Hepatocyte (in vitro differentiated cells): ENCODE results near the gene GPR35. TPM values are rescaled to one million over a fixed set of nuclear protein-coding genes. Genes with fewer than 3 reads are reported as not detected.

Experiments used
- DNase-seq: peaks from one replicate; pipeline ENCODE4 v3.0.0-alpha.2; 2016; ENCODE audit warnings: low spot score
- H2AFZ ChIP-seq: fragments of 200-600 bp; sonication (generic); 2 replicates; pipeline ENCODE4 v1.6.0; 2016; ENCODE audit warnings: antibody characterized with exemption, mild to moderate bottlenecking
- H3K27ac ChIP-seq: fragments of 200-600 bp; sonication (generic); 2 replicates; pipeline ENCODE4 v1.5.1; 2016; ENCODE audit warnings: mild to moderate bottlenecking
- H3K27me3 ChIP-seq: fragments of 200-600 bp; sonication (generic); 2 replicates; pipeline ENCODE4 v1.6.1; 2016
- H3K36me3 ChIP-seq: fragments of 200-600 bp; sonication (generic); replicated peaks from 2 replicates; pipeline ENCODE4 v1.5.1; 2016; ENCODE audit warnings: low read depth; ENCODE audit not compliant: insufficient read depth
- H3K4me1 ChIP-seq: fragments of 200-600 bp; sonication (generic); 2 replicates; pipeline ENCODE4 v1.5.1; 2016; ENCODE audit warnings: mild to moderate bottlenecking, moderate library complexity; ENCODE audit not compliant: insufficient read depth
- H3K4me2 ChIP-seq: fragments of 200-600 bp; sonication (generic); 2 replicates; pipeline ENCODE4 v1.6.0; 2016
- H3K4me3 ChIP-seq: fragments of 200-600 bp; sonication (generic); 2 replicates; pipeline ENCODE4 v1.5.1; 2016; ENCODE audit warnings: mild to moderate bottlenecking
- H3K79me2 ChIP-seq: fragments of 200-600 bp; sonication (generic); 2 replicates; pipeline ENCODE4 v1.6.0; 2017; ENCODE audit warnings: mild to moderate bottlenecking
- H3K9me2 ChIP-seq: fragments of 200-600 bp; sonication (generic); replicated peaks from 2 replicates; pipeline ENCODE4 v1.6.0; 2017; ENCODE audit warnings: mild to moderate bottlenecking; ENCODE audit not compliant: insufficient read depth
- H3K9me3 ChIP-seq: fragments of 200-600 bp; sonication (generic); 2 replicates; pipeline ENCODE4 v1.5.1; 2016; ENCODE audit warnings: low read depth, mild to moderate bottlenecking
- H4K20me1 ChIP-seq: fragments of 200-600 bp; sonication (generic); 2 replicates; pipeline ENCODE4 v1.6.0; 2016; ENCODE audit warnings: mild to moderate bottlenecking; ENCODE audit not compliant: insufficient read depth, poor library complexity, severe bottlenecking
- EZH2 ChIP-seq: fragments of 200-600 bp; sonication (generic); IDR thresholded peaks from 2 replicates; pipeline ENCODE4 v1.6.1; 2016; ENCODE audit warnings: antibody characterized with exemption, mild to moderate bottlenecking, borderline replicate concordance
- EZH2phosphoT487 ChIP-seq: fragments of 200-600 bp; sonication (generic); IDR thresholded peaks from one replicate; pipeline ENCODE4 v1.6.1; 2018; ENCODE audit warnings: antibody characterized with exemption, mild to moderate bottlenecking, low read depth, moderate library complexity; ENCODE audit not compliant: unreplicated experiment, severe bottlenecking
- WGBS: methylation state at CpG from one replicate; pipeline ENCODE4 v1.1.6; 2016; ENCODE audit warnings: low lambda C conversion rate; ENCODE audit errors: missing lambda C conversion rate; 5-methylcytosine and 5-hydroxymethylcytosine counted together
- polyA plus RNA-seq: library from polyadenylated mRNA; unstranded; fragments of >200 nt; fragmentation: Nextera tagmentation; extraction: Ambion mirVana; gene quantifications from 2 replicates; pipeline ENCODE4 v1.2.1, GENCODE V29; 2016
- total RNA-seq: library from RNA; depleted of rRNA; stranded (reverse); fragments of >200 nt; gene quantifications from 2 replicates; pipeline ENCODE4 v1.2.3, GENCODE V29; 2014
- TF ChIP-seq, protein P1 (sequence below): fragments of 200-600 bp; sonication (generic); IDR thresholded peaks from 2 replicates; pipeline ENCODE4 v1.5.1; 2016; ENCODE audit warnings: antibody characterized with exemption, mild to moderate bottlenecking; ENCODE audit not compliant: poor library complexity

GPR35 gene
- total and polyA plus RNA-seq, 2 experiments from 2014 or later = 10.5 to 14.7 TPM

DNA sequence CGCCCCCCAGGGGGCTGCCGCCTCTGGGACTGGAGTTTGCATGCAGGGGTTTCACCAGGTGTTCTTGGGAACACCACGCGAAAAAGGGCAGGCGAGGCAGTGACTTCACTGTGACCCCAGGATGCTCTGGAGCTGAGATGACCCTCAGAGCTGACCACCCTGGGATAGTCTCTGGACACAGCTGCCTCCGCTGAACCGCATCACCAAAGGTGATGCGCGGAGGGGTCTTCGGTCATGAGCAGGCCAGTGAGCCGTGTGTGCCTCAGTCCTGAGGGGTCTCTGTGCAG is 17.5 kb downstream of the GPR35 start:
- Histone ChIP-seq H2AFZ (no peak overlapping the region), H3K9me2 (no peaks in the 10 kb centered on the region), H3K4me3 (no peak overlapping the region), H3K9me3 (no peaks in the 10 kb centered on the region), H3K4me1 (no peaks in the 10 kb centered on the region), H3K4me2 (no peak overlapping the region), H3K27me3 (no peaks in the 10 kb centered on the region), H3K27ac (no peak overlapping the region), H3K79me2 (no peaks in the 10 kb centered on the region), H3K36me3 (no peaks in the 10 kb centered on the region), H4K20me1 (no peaks in the 10 kb centered on the region)
- DNase-seq = no peak
- WGBS = 98% methylated on average over 11 of the region's 11 CpGs
- TF ChIP-seq, protein P1, sequence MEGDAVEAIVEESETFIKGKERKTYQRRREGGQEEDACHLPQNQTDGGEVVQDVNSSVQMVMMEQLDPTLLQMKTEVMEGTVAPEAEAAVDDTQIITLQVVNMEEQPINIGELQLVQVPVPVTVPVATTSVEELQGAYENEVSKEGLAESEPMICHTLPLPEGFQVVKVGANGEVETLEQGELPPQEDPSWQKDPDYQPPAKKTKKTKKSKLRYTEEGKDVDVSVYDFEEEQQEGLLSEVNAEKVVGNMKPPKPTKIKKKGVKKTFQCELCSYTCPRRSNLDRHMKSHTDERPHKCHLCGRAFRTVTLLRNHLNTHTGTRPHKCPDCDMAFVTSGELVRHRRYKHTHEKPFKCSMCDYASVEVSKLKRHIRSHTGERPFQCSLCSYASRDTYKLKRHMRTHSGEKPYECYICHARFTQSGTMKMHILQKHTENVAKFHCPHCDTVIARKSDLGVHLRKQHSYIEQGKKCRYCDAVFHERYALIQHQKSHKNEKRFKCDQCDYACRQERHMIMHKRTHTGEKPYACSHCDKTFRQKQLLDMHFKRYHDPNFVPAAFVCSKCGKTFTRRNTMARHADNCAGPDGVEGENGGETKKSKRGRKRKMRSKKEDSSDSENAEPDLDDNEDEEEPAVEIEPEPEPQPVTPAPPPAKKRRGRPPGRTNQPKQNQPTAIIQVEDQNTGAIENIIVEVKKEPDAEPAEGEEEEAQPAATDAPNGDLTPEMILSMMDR = no peak
- TF ChIP-seq EZH2phosphoT487 (no peak), EZH2 (no peak)

DNA sequence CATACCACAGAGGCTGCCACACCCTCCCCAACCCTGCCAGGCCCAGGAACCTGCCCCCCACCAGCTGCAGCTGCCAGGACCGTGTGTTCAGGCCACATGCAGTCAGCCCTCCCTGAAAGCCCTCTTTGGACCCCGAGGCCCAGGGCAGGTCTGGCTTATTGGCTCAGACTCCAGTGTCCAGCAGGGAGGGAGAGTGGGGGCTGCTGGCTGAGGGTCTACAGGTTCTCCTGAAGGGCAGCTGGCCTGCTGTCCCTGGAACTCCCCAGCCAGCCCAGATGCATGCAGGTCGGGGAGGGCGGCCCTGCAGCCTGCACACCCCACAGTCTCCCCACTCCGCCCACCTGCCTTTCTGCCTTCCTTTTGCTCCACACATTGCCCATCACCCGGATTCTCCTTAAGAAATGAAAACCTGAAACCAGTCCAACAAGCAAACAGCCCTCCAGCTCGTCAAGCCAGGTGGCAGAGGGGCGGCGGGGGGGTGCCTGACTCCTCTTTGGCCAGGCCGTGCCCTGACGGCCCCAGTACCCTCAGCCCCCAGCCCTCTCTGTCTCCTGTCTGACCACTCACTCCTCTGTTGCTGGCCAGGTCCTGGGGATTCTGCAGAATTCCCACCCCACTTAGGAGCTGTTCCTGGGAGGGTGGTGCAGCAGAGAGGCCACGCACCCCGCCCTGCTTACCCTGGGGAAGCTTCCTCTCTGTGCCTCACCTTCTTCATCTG is 18.0 kb downstream of the GPR35 start:
- TF ChIP-seq EZH2phosphoT487 (no peak), EZH2 (no peak)
- TF ChIP-seq, protein P1 = no peak
- H3K4me3 ChIP-seq = no peak overlapping the region
- no peak overlapping the region for H2AFZ ChIP-seq
- no peaks in the 10 kb centered on the region for H3K4me1 ChIP-seq
- no peak overlapping the region for H3K4me2 ChIP-seq
- H3K9me2 ChIP-seq = no peaks in the 10 kb centered on the region
- peaks cover 3% of the 10 kb centered on the region for H3K27me3 ChIP-seq
- H3K79me2 ChIP-seq = no peaks in the 10 kb centered on the region
- no peaks in the 10 kb centered on the region for H3K9me3 ChIP-seq
- 81% methylated on average over 13 of the region's 13 CpGs for WGBS
- no peaks in the 10 kb centered on the region for H4K20me1 ChIP-seq
- no peak for DNase-seq
- no peak overlapping the region for H3K27ac ChIP-seq
- no peaks in the 10 kb centered on the region for H3K36me3 ChIP-seq

DNA sequence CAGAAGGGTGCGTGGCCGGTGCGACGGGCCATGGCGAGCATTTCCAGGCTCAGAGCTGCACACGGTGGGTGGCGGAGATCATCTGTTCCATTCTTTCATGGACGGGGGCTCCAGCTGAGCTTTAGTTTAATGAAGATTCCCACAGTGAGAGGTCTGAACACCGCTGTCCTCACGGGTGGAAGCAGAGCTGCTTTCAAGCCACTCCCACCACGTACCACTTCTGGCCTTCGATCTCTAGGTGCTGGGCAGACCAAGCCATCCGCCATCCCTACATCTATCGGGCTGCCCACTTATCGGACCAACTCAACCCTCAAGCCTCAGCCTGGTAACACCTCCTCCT is 18.5 kb downstream of the GPR35 start:
- no peak overlapping the region for H3K27ac ChIP-seq
- no peaks in the 10 kb centered on the region for H3K36me3 ChIP-seq
- no peaks in the 10 kb centered on the region for H3K9me3 ChIP-seq
- H3K4me2 ChIP-seq = no peak overlapping the region
- H2AFZ ChIP-seq = no peak overlapping the region
- no peak for DNase-seq
- no peaks in the 10 kb centered on the region for H4K20me1 ChIP-seq
- no peak for TF ChIP-seq EZH2
- no peak for TF ChIP-seq EZH2phosphoT487
- TF ChIP-seq, protein P1 = no peak
- H3K79me2 ChIP-seq = no peaks in the 10 kb centered on the region
- no peaks in the 10 kb centered on the region for H3K9me2 ChIP-seq
- 93% methylated on average over 15 of the region's 15 CpGs for WGBS
- peaks cover 8% of the 10 kb centered on the region for H3K27me3 ChIP-seq
- H3K4me3 ChIP-seq = no peak overlapping the region
- H3K4me1 ChIP-seq = no peaks in the 10 kb centered on the region

DNA sequence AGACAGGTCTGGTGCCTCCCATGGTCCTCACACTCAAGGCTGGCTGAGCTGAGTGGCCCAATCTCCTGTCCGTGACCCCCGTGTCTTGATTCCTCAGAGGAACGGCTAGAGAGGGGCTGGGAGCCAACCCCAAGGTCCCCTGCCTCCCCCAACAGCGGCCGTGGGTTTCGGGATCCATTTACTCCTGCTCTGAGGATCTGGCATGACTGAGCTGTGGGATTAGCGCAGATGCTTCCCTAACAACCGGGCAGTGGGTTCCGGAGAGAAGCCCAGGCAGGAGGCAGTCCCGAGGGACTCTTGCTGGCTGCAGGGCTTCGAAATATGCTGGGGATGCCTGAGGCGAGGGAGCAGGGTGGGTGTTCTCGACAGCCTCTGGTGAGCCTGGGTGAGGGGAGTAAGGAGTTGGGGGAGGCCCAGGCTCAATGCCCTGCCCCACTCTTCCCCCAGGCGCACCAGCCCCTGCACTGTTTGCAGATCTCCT is 18.9 kb downstream of the GPR35 start:
- 69% methylated on average over 14 of the region's 14 CpGs for WGBS
- Histone ChIP-seq H3K79me2 (no peaks in the 10 kb centered on the region), H3K27me3 (peaks cover 12% of the 10 kb centered on the region), H3K36me3 (no peaks in the 10 kb centered on the region), H3K4me2 (no peak overlapping the region), H2AFZ (no peak overlapping the region), H3K9me3 (no peaks in the 10 kb centered on the region), H3K4me1 (no peaks in the 10 kb centered on the region), H3K4me3 (no peak overlapping the region), H4K20me1 (no peaks in the 10 kb centered on the region), H3K9me2 (no peaks in the 10 kb centered on the region), H3K27ac (no peak overlapping the region)
- TF ChIP-seq EZH2phosphoT487 (no peak), EZH2 (no peak)
- TF ChIP-seq, protein P1 = no peak
- DNase-seq = no peak
